Mesendoderm (in vitro differentiated cells): ENCODE measurements around the gene TRABD.

ENCODE experiments used
- DNase-seq: peaks from one replicate; pipeline ENCODE4 v3.0.0; 2013
- H2AK5ac ChIP-seq: 2 replicates; pipeline ENCODE4 v1.6.1; 2013; ENCODE audit warnings: low read length, inconsistent platforms
- H2BK120ac ChIP-seq: 2 replicates; pipeline ENCODE4 v1.6.1; 2013; ENCODE audit warnings: low read depth, mild to moderate bottlenecking, low read length, moderate library complexity, mixed read lengths
- H2BK15ac ChIP-seq: replicated peaks from 2 replicates; pipeline ENCODE4 v1.6.1; 2013; ENCODE audit warnings: low read depth, mild to moderate bottlenecking, moderate library complexity
- H2BK5ac ChIP-seq: 2 replicates; pipeline ENCODE4 v1.6.1; 2013; ENCODE audit warnings: low read length, inconsistent platforms
- H3K18ac ChIP-seq: 2 replicates; pipeline ENCODE4 v1.6.1; 2013; ENCODE audit warnings: mild to moderate bottlenecking, low read length, mixed read lengths
- H3K23ac ChIP-seq: one replicate; pipeline ENCODE4 v1.6.1; 2013; ENCODE audit warnings: low read length
- H3K27ac ChIP-seq: 2 replicates; pipeline ENCODE4 v1.5.1; 2013; ENCODE audit warnings: low read depth, mild to moderate bottlenecking, inconsistent platforms, low read length, moderate library complexity
- H3K27me3 ChIP-seq: 2 replicates; pipeline ENCODE4 v1.6.1; 2013; ENCODE audit warnings: low read length, control low read depth, mild to moderate bottlenecking, inconsistent platforms; ENCODE audit not compliant: insufficient read depth, poor library complexity
- H3K36me3 ChIP-seq: 2 replicates; pipeline ENCODE4 v1.6.1; 2013; ENCODE audit warnings: low read length, inconsistent platforms; ENCODE audit not compliant: control insufficient read depth, insufficient read depth
- H3K4ac ChIP-seq: one replicate; pipeline ENCODE4 v1.6.1; 2013; ENCODE audit warnings: low read depth, mild to moderate bottlenecking, low read length, moderate library complexity
- H3K4me1 ChIP-seq: 2 replicates; pipeline ENCODE4 v1.6.1; 2013; ENCODE audit warnings: low read depth, low read length, inconsistent platforms; ENCODE audit not compliant: control insufficient read depth
- H3K4me2 ChIP-seq: 2 replicates; pipeline ENCODE4 v1.6.1; 2013; ENCODE audit warnings: low read length
- H3K4me3 ChIP-seq: 2 replicates; pipeline ENCODE4 v1.5.1; 2013; ENCODE audit warnings: mild to moderate bottlenecking, low read length
- H3K56ac ChIP-seq: one replicate; pipeline ENCODE4 v1.6.1; 2013; ENCODE audit warnings: low read length
- H3K79me1 ChIP-seq: 2 replicates; pipeline ENCODE4 v1.6.1; 2013; ENCODE audit warnings: low read length, inconsistent platforms
- H3K79me2 ChIP-seq: 2 replicates; pipeline ENCODE4 v1.6.1; 2013; ENCODE audit warnings: mild to moderate bottlenecking, low read length; ENCODE audit not compliant: control insufficient read depth, insufficient read depth
- H3K9ac ChIP-seq: 2 replicates; pipeline ENCODE4 v1.6.1; 2013; ENCODE audit warnings: low read length, inconsistent platforms
- H4K5ac ChIP-seq: one replicate; pipeline ENCODE4 v1.6.1; 2013; ENCODE audit warnings: low read length
- H4K8ac ChIP-seq: one replicate; pipeline ENCODE4 v1.6.1; 2013; ENCODE audit warnings: low read depth, mild to moderate bottlenecking, control low read depth, low read length, moderate library complexity
- WGBS: extraction: QIAGEN DNeasy Blood & Tissue Kit; methylation state at CpG from one replicate; pipeline ENCODE4 v1.1.7; 2013; ENCODE audit warnings: low lambda C conversion rate, missing lambda C conversion rate; ENCODE audit not compliant: insufficient coverage; ENCODE audit errors: extremely low coverage; 5-methylcytosine and 5-hydroxymethylcytosine counted together

TRABD gene

GRCh38 chr22:50243685-50244419, 58.1 kb downstream of the TRABD start:
- no peak overlapping the region for H4K8ac ChIP-seq
- H3K4me3 ChIP-seq, result peak overlapping the region; percentile 70
- WGBS, result no CpG with 5 or more reads among the region's 27 CpGs
- H3K18ac ChIP-seq, result no peak overlapping the region
- H3K4ac ChIP-seq, result no peak overlapping the region
- H3K4me1 ChIP-seq, result peaks cover 2% of the 10 kb centered on the region
- H2BK120ac ChIP-seq, result no peak overlapping the region
- no peak overlapping the region for H2BK5ac ChIP-seq
- peak overlapping the region; percentile 93 for H3K9ac ChIP-seq
- H3K79me2 ChIP-seq, result peaks cover 15% of the 10 kb centered on the region
- H3K36me3 ChIP-seq, result peaks cover 3% of the 10 kb centered on the region
- no peaks in the 10 kb centered on the region for H3K27me3 ChIP-seq
- H3K27ac ChIP-seq, result no peak overlapping the region
- H2AK5ac ChIP-seq, result no peak overlapping the region
- H2BK15ac ChIP-seq, result no peak overlapping the region
- H3K79me1 ChIP-seq, result peaks cover 24% of the 10 kb centered on the region
- peak overlapping the region; percentile 98 for H3K56ac ChIP-seq
- no peak overlapping the region for H4K5ac ChIP-seq
- peak overlapping the region; percentile 67 for H3K4me2 ChIP-seq
- H3K23ac ChIP-seq, result no peak overlapping the region
- no peak for DNase-seq

- Histone ChIP-seq H4K5ac (no peak within 1 kb of the TSS), H3K56ac (peak within 1 kb of the TSS; percentile 98), H3K23ac (peak within 1 kb of the TSS; percentile 45), H2AK5ac (peak within 1 kb of the TSS; percentile 43), H3K4me1 (peaks cover 2% of the 10 kb centered on the region), H3K4me2 (peak within 1 kb of the TSS; percentile 95), H3K27ac (peak within 1 kb of the TSS; percentile 75), H4K8ac (no peak within 1 kb of the TSS), H3K9ac (peak within 1 kb of the TSS; percentile 93), H3K4ac (no peak within 1 kb of the TSS), H3K27me3 (no peaks in the 10 kb centered on the region), H3K18ac (peak within 1 kb of the TSS; percentile 9), H3K4me3 (peak within 1 kb of the TSS; percentile 75), H3K36me3 (peaks cover 3% of the 10 kb centered on the region), H2BK120ac (no peak within 1 kb of the TSS), H2BK5ac (peak within 1 kb of the TSS; percentile 86), H3K79me2 (peaks cover 15% of the 10 kb centered on the region), H2BK15ac (no peak within 1 kb of the TSS), H3K79me1 (peaks cover 21% of the 10 kb centered on the region)
- WGBS, result no CpG with 5 or more reads among the region's 76 CpGs
- DNase-seq, result peak; percentile 96
Observed at GRCh38 chr22:50244420-50245213, 58.9 kb downstream of the TRABD start, which contains the start of gene TUBGCP6. TSS of gene TUBGCP6 (minus strand) at chr22:50245023. CDS start at chr22:50244459, 564 bp downstream.

- H4K8ac ChIP-seq, result no peak overlapping the region
- peak overlapping the region; percentile 9 for H3K18ac ChIP-seq
- no peak overlapping the region for H3K4ac ChIP-seq
- H4K5ac ChIP-seq, result no peak overlapping the region
- no peak for DNase-seq
- WGBS, result no CpG with 5 or more reads among the region's 53 CpGs
- H3K4me1 ChIP-seq, result peaks cover 2% of the 10 kb centered on the region
- H3K36me3 ChIP-seq, result peaks cover 3% of the 10 kb centered on the region
- peak overlapping the region; percentile 75 for H3K4me3 ChIP-seq
- peak overlapping the region; percentile 95 for H3K4me2 ChIP-seq
- H3K79me2 ChIP-seq, result peaks cover 12% of the 10 kb centered on the region
- H3K79me1 ChIP-seq, result peaks cover 18% of the 10 kb centered on the region
- H3K9ac ChIP-seq, result peak overlapping the region; percentile 93
- no peak overlapping the region for H2BK120ac ChIP-seq
- peak overlapping the region; percentile 75 for H3K27ac ChIP-seq
- H3K56ac ChIP-seq, result peak overlapping the region; percentile 98
- no peak overlapping the region for H2BK15ac ChIP-seq
- no peaks in the 10 kb centered on the region for H3K27me3 ChIP-seq
- H2AK5ac ChIP-seq, result peak overlapping the region; percentile 43
- H2BK5ac ChIP-seq, result peak overlapping the region; percentile 86
- peak overlapping the region; percentile 45 for H3K23ac ChIP-seq
Observed at GRCh38 chr22:50245214-50246072, 59.7 kb downstream of the TRABD start.

- Histone ChIP-seq H3K23ac (no peak overlapping the region), H2AK5ac (no peak overlapping the region), H3K18ac (no peak overlapping the region), H4K5ac (no peak overlapping the region), H3K56ac (no peak overlapping the region), H3K79me1 (peaks cover 18% of the 10 kb centered on the region), H3K27ac (no peak overlapping the region), H2BK120ac (no peak overlapping the region), H3K36me3 (peaks cover 3% of the 10 kb centered on the region), H2BK5ac (no peak overlapping the region), H4K8ac (no peak overlapping the region), H2BK15ac (no peak overlapping the region), H3K9ac (no peak overlapping the region), H3K4me3 (no peak overlapping the region), H3K4ac (no peak overlapping the region), H3K79me2 (peaks cover 12% of the 10 kb centered on the region), H3K4me2 (no peak overlapping the region), H3K27me3 (no peaks in the 10 kb centered on the region), H3K4me1 (peaks cover 2% of the 10 kb centered on the region)
- peak; percentile 49 for DNase-seq
- no CpG with 5 or more reads among the region's 20 CpGs for WGBS
Observed at GRCh38 chr22:50246242-50247175, 60.8 kb downstream of the TRABD start.

- H3K4me2 ChIP-seq, result no peak overlapping the region
- H3K4me3 ChIP-seq, result no peak overlapping the region
- H3K27ac ChIP-seq, result no peak overlapping the region
- WGBS, result no CpG with 5 or more reads among the region's 16 CpGs
- H2BK120ac ChIP-seq, result no peak overlapping the region
- no peak overlapping the region for H3K9ac ChIP-seq
- H3K23ac ChIP-seq, result no peak overlapping the region
- H3K79me2 ChIP-seq, result peaks cover 9% of the 10 kb centered on the region
- no peaks in the 10 kb centered on the region for H3K4me1 ChIP-seq
- no peak overlapping the region for H3K18ac ChIP-seq
- no peak overlapping the region for H2AK5ac ChIP-seq
- H3K27me3 ChIP-seq, result no peaks in the 10 kb centered on the region
- H3K4ac ChIP-seq, result no peak overlapping the region
- DNase-seq, result peak; percentile 96
- peaks cover 14% of the 10 kb centered on the region for H3K79me1 ChIP-seq
- no peak overlapping the region for H3K56ac ChIP-seq
- H2BK15ac ChIP-seq, result no peak overlapping the region
- H3K36me3 ChIP-seq, result peaks cover 3% of the 10 kb centered on the region
- no peak overlapping the region for H4K5ac ChIP-seq
- H4K8ac ChIP-seq, result no peak overlapping the region
- no peak overlapping the region for H2BK5ac ChIP-seq
Observed at GRCh38 chr22:50247748-50248147, 62.0 kb downstream of the TRABD start.
